Spleen (tissue), 11 donors: ENCODE results near the gene PLCB4. TPM values are rescaled to one million over a fixed set of nuclear protein-coding genes. Genes with fewer than 3 reads are reported as not detected.

Experiments
- DNase-seq: peaks from one replicate; pipeline ENCODE4 v3.0.0-alpha.2; 2020
- H3K27ac ChIP-seq, 8 donors: fragments of 200-600 bp; sonication (generic) in 7 of 8; 1 replicate in 4 of 8; 2 replicates in 4 of 8; pipeline versions ENCODE4 v1.5.0 to v1.8.0; 2016 to 2021; ENCODE audit warnings: inconsistent platforms in 4 of 8, mild to moderate bottlenecking in 4 of 8, moderate library complexity in 1 of 8
- H3K27me3 ChIP-seq, 7 donors: fragments of 200-600 bp; sonication (generic) in 6 of 7; replicated peaks in 1 of 7; 1 replicate in 4 of 7; 2 replicates in 3 of 7; pipeline versions ENCODE4 v1.5.0 to v1.8.0; 2016 to 2021; ENCODE audit warnings: inconsistent platforms in 3 of 7, mild to moderate bottlenecking in 1 of 7
- H3K36me3 ChIP-seq, 6 donors: fragments of 200-600 bp; sonication (generic) in 5 of 6; 1 replicate in 4 of 6; 2 replicates in 2 of 6; pipeline versions ENCODE4 v1.5.0 to v1.8.0; 2016 to 2021; ENCODE audit warnings: inconsistent platforms in 2 of 6
- H3K4me1 ChIP-seq, 6 donors: fragments of 200-600 bp; sonication (generic) in 5 of 6; 1 replicate in 3 of 6; 2 replicates in 3 of 6; pipeline versions ENCODE4 v1.5.0 to v1.8.0; 2016 to 2021; ENCODE audit warnings: inconsistent platforms in 3 of 6
- H3K4me3 ChIP-seq, 8 donors: fragments of 200-600 bp; sonication (generic) in 7 of 8; 1 replicate in 4 of 8; 2 replicates in 4 of 8; pipeline versions ENCODE4 v1.5.0 to v1.8.0; 2016 to 2021; ENCODE audit warnings: inconsistent platforms in 4 of 8, mild to moderate bottlenecking in 4 of 8, moderate library complexity in 2 of 8
- H3K9me3 ChIP-seq, 8 donors: fragments of 200-600 bp; sonication (generic) in 7 of 8; 1 replicate in 4 of 8; 2 replicates in 4 of 8; pipeline versions ENCODE4 v1.5.0 to v1.8.0; 2016 to 2021; ENCODE audit warnings: inconsistent platforms in 4 of 8
- CTCF ChIP-seq, 11 experiments: fragments of 200-600 bp in 7 of 11; fragments of 450-650 bp in 4 of 11; sonication (generic) in 4 of 11; IDR thresholded peaks in 8 of 11; conservative IDR thresholded peaks in 3 of 11; 1 replicate in 7 of 11; 2 replicates in 4 of 11; pipeline versions ENCODE4 v1.4.0 to v1.8.0; 2016 to 2021; ENCODE audit warnings: antibody characterized with exemption in 11 of 11, inconsistent platforms in 4 of 11, mild to moderate bottlenecking in 1 of 11
- POLR2A ChIP-seq, 3 donors: fragments of 450-650 bp; IDR thresholded peaks; one replicate each; pipeline ENCODE4 v1.5.1; 2017; ENCODE audit warnings: antibody characterized with exemption in 3 of 3, mild to moderate bottlenecking in 1 of 3
- POLR2AphosphoS5 ChIP-seq, 3 donors: sonication (generic); formaldehyde crosslinking; IDR thresholded peaks; one replicate each; pipeline ENCODE4 v1.5.1; 2017; ENCODE audit warnings: antibody characterized with exemption in 3 of 3
- WGBS, 5 donors: extraction: QIAGEN DNeasy Blood & Tissue Kit in 3 of 5; methylation state at CpG; one replicate each; pipeline versions ENCODE4 v1.1.5 to v1.1.7; 2013 to 2018; 5-methylcytosine and 5-hydroxymethylcytosine counted together
- intact Hi-C: fragments of 100-400 bp; cut with DNase I; formaldehyde crosslinking; loops from one replicate; pipeline ENCODE4 v1.15.0; 2023; ENCODE audit warnings: low total_unique reads
- polyA plus RNA-seq, 3 donors: library from polyadenylated mRNA; stranded (reverse); fragments of 200-250 nt; gene quantifications; one replicate each; pipeline ENCODE4 v1.2.1, GENCODE V29; 2013
- total RNA-seq, 7 donors: library from RNA; depleted of rRNA in 3 of 7; stranded (reverse); fragments of >200 nt in 3 of 7; fragmentation: NEBNext Ultra II Directional in 4 of 7; extraction: Animal tissue kit (Norgen Biotek cat#: 25700) in 4 of 7; gene quantifications; one replicate each; pipeline versions ENCODE4 v1.1.0 to v1.2.1, GENCODE V29; 2016 to 2021
- donor health status: healthy with polysubstance abuse.
- donor health status: DM: no; HTN: no; CAD: no; lungs with moderate emphysema.
- donor health status: DM: no; HTN: no; CAD: no.
- donor health status: Bipolar disorder and iron deficiency.
- donor health status: healthy.
- donor health status: DM: no; HTN: no; CAD: no.
- donor health status: DM: yes; HTN: yes; CAD: no.

The PLCB4 gene
- total and polyA plus RNA-seq, 10 donors: 0.43 to 4.9 (median 1.6) TPM

DNA sequence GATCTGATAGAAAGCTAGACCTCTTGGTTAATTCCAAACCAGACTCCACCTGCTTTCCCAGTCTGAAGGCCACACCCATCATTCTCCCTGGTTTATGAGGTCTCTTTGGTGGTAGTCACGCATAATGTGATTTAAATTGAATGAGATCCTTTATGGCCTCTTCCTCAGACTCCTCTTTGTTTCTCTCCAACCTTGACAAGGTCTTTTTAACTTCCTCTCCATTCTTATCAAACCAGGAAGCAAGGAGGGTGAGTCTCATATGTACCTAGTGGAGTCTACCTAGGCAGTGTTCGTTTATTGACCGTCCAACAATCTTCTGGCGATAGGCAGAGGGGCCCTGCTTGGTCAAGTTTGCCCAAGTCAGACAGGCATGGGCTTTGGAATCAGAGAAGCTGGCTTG, 261.3 kb downstream of the PLCB4 start:
- Histone ChIP-seq H3K27ac (no peak overlapping the region), H3K27me3 (no peaks in the 10 kb centered on the region), H3K9me3 (no peaks in the 10 kb centered on the region), H3K36me3 (no peaks in the 10 kb centered on the region), H3K4me1 (no peaks in the 10 kb centered on the region), H3K4me3 (no peak overlapping the region)
- TF ChIP-seq POLR2A (IDR thresholded peaks at IDR 0.05) (no peak), CTCF (IDR thresholded peaks at IDR 0.05 in 8 of 11, conservative IDR thresholded peaks at IDR 0.05 in 3 of 11) (no peak), POLR2AphosphoS5 (IDR thresholded peaks at IDR 0.05) (no peak)
- WGBS, 5 donors: 86 to 94% (median 91%) methylated on average over 4 of the region's 4 CpGs
- intact Hi-C loops: no loop called here
- no peak for DNase-seq

GRCh38 chr20:9331707-9332435, 263.0 kb downstream of the PLCB4 start:
- H3K27ac ChIP-seq: no peak overlapping the region
- no peak for TF ChIP-seq POLR2AphosphoS5 (IDR thresholded peaks at IDR 0.05)
- no peak for TF ChIP-seq POLR2A (IDR thresholded peaks at IDR 0.05)
- no peak for TF ChIP-seq CTCF (IDR thresholded peaks at IDR 0.05 in 8 of 11, conservative IDR thresholded peaks at IDR 0.05 in 3 of 11)
- WGBS, 5 donors: 68 to 90% (median 80%) methylated on average over 2 of the region's 2 CpGs
- H3K4me1 ChIP-seq: no peaks in the 10 kb centered on the region
- DNase-seq: no peak
- H3K4me3 ChIP-seq: no peak overlapping the region
- no peaks in the 10 kb centered on the region for H3K9me3 ChIP-seq
- H3K27me3 ChIP-seq: no peaks in the 10 kb centered on the region
- no peaks in the 10 kb centered on the region for H3K36me3 ChIP-seq
- intact Hi-C loops: no loop called here

DNA sequence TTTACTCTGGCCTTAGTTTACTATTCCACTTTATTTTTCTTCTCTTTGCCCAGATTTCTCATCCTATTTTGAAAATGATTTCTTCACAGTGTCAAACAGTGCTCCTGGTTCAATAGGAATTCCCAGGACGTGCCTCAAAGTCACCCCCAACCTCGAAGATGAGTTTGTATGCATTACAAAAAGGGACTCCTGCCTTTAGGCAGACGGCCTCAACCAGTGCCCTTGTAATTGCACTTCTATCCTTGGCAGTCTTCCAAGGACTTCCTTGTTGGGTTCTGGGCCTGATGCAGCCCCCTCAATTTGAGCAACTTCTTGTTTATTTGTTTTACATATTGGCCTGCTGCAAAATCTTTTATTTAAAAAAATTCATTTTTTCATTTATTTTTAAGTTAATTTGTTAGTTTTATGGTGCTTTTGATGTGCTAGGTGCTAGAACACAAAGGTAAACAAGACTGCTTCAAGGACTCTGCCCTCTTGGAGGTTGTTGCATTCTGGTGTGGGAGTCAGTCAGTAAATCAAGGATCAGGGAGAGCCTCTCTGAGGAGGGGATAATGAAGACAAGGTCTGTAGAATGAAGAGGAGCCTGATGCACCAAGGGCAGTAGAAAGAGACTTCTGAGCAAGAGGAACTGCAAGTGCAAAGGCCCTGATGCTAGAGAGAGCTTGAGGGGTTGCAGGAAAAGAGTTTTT, 264.0 kb downstream of the PLCB4 start:
- WGBS, 5 donors: 30 to 56% (median 41%) methylated on average over 3 of the region's 3 CpGs
- no peaks in the 10 kb centered on the region for H3K9me3 ChIP-seq
- no peaks in the 10 kb centered on the region for H3K4me1 ChIP-seq
- DNase-seq: no peak
- no peaks in the 10 kb centered on the region for H3K36me3 ChIP-seq
- intact Hi-C loops: no loop called here
- TF ChIP-seq POLR2A (IDR thresholded peaks at IDR 0.05) (no peak), CTCF (IDR thresholded peaks at IDR 0.05 in 8 of 11, conservative IDR thresholded peaks at IDR 0.05 in 3 of 11) (no peak), POLR2AphosphoS5 (IDR thresholded peaks at IDR 0.05) (no peak)
- H3K27me3 ChIP-seq: no peaks in the 10 kb centered on the region
- H3K27ac ChIP-seq: no peak overlapping the region
- no peak overlapping the region for H3K4me3 ChIP-seq

DNA sequence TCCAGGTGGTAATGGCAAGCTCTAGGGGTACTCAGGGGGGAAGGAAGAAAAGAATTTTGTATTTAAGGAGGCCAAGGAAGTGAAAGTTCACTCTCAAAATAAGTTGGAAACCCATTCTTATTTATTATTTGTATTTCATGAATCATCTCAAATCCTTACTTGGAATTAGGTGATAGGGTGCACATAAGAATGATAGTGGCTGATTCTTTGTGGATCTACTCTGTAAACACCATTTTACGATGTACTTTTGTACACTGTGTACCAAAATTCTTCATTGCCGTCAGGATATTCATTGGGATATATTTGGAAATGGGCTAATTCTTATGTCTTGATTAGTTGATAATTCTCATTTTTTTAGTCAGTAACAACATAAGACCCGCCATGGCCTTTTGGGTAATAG, 266.0 kb downstream of the PLCB4 start:
- 85 to 96% (median 91%) methylated on average over 3 of the region's 3 CpGs for WGBS, 5 donors
- intact Hi-C loops: no loop called here

More for the DNA sequence above, 266.0 kb downstream of the PLCB4 start:
- Histone ChIP-seq H3K4me1 (no peaks in the 10 kb centered on the region), H3K9me3 (no peaks in the 10 kb centered on the region), H3K4me3 (no peak overlapping the region), H3K27ac (no peak overlapping the region), H3K27me3 (no peaks in the 10 kb centered on the region), H3K36me3 (no peaks in the 10 kb centered on the region)
- TF ChIP-seq POLR2AphosphoS5 (IDR thresholded peaks at IDR 0.05) (no peak), POLR2A (IDR thresholded peaks at IDR 0.05) (no peak), CTCF (IDR thresholded peaks at IDR 0.05 in 8 of 11, conservative IDR thresholded peaks at IDR 0.05 in 3 of 11) (no peak)
- DNase-seq: no peak
